Lower leg skin (tissue), 3 donors: ENCODE measurements around the gene PLXNA2.

Experiments used
- POLR2A ChIP-seq, 2 donors: fragments of 450-650 bp; IDR thresholded peaks; one replicate each; pipeline ENCODE4 v1.6.1; 2016 to 2017; ENCODE audit warnings: antibody characterized with exemption in 2 of 2, mild to moderate bottlenecking in 1 of 2, moderate library complexity in 1 of 2
- TF ChIP-seq, protein P1 (sequence below), 3 donors: fragments of 450-650 bp; IDR thresholded peaks; one replicate each; pipeline ENCODE4 v1.5.1; 2016; ENCODE audit warnings: antibody characterized with exemption in 3 of 3, mild to moderate bottlenecking in 3 of 3, moderate library complexity in 2 of 3

DNA sequence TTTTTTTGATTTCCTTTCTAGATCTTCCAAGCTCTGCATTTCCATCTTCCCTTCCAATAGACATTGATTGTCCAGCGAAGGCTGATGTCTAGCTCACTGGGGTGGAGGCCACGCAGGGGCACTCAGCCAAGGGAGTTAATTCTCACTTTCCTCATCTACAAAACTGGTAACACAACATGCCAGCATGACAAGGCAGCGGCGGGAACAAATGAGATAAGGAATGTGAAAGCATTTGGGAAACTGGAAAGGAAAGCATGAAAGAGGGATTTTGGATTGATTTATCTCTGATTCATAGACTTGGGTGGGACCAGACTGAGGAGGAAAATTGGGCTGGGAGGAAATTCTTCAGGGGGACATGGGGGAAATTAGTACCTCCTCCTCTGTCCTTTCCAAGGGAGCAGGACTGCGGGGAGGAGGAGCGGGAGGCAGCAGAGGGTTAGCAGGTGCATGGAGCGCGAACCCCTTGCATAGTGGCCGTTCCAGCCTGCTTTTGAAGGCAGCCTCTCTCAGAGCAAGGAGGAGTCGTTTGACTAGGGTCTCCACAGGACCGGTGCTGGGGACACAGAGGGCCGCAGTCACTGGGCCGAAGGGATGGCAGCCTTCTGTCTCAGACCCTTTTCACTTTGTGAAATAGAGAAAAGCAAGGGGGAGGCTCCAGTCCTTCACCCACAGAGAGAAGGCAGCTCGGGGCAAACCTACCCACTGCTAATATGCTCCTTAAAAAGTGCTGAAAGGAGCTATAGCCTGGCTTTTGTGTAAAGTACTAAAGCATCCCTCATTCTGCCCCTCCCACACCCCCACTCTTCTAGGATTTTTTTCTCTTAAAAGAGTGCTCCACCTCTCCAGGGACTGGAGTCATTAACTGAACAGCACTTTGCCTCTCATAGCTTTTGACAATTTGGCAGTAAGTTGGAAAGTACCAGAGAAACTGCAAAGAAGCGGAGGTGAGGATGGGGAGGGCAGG is 89.2 kb downstream of the PLXNA2 start:
- TF ChIP-seq, protein P1, sequence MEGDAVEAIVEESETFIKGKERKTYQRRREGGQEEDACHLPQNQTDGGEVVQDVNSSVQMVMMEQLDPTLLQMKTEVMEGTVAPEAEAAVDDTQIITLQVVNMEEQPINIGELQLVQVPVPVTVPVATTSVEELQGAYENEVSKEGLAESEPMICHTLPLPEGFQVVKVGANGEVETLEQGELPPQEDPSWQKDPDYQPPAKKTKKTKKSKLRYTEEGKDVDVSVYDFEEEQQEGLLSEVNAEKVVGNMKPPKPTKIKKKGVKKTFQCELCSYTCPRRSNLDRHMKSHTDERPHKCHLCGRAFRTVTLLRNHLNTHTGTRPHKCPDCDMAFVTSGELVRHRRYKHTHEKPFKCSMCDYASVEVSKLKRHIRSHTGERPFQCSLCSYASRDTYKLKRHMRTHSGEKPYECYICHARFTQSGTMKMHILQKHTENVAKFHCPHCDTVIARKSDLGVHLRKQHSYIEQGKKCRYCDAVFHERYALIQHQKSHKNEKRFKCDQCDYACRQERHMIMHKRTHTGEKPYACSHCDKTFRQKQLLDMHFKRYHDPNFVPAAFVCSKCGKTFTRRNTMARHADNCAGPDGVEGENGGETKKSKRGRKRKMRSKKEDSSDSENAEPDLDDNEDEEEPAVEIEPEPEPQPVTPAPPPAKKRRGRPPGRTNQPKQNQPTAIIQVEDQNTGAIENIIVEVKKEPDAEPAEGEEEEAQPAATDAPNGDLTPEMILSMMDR (IDR thresholded peaks at IDR 0.05): no peak
- TF ChIP-seq POLR2A (IDR thresholded peaks at IDR 0.05): no peak
